ENCODE measurements around the gene CLOCK.

DNA sequence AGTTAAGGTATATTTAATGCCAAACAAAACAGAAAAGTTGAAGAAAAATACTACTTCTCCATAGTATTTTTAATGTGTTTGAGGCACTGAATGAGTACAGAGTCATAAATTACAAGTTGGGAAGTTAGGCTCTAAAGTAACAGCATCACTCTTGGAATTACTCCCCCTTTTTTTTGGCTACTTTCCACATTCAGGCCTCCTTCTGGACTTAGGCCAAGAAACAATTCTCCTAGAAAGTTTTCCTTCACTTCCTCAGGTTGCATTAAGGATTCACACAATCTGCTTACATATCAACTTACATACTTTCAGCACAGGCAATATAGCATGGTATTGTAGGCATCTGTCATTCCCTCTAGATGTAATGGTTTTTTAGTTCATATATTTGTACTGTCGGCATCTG lies 98.9 kb downstream of the CLOCK start:
- TF ChIP-seq, protein P1, sequence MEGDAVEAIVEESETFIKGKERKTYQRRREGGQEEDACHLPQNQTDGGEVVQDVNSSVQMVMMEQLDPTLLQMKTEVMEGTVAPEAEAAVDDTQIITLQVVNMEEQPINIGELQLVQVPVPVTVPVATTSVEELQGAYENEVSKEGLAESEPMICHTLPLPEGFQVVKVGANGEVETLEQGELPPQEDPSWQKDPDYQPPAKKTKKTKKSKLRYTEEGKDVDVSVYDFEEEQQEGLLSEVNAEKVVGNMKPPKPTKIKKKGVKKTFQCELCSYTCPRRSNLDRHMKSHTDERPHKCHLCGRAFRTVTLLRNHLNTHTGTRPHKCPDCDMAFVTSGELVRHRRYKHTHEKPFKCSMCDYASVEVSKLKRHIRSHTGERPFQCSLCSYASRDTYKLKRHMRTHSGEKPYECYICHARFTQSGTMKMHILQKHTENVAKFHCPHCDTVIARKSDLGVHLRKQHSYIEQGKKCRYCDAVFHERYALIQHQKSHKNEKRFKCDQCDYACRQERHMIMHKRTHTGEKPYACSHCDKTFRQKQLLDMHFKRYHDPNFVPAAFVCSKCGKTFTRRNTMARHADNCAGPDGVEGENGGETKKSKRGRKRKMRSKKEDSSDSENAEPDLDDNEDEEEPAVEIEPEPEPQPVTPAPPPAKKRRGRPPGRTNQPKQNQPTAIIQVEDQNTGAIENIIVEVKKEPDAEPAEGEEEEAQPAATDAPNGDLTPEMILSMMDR (IDR thresholded peaks at IDR 0.05): no peak
- TF ChIP-seq POLR2A (IDR thresholded peaks at IDR 0.05): no peak

Measured in prostate gland (tissue), 2 donors.